Activated naive CD4-positive, alpha-beta T cell treated with anti-CD3 and anti-CD28 coated beads for 36 hours (primary cell): ENCODE measurements around the gene KDM4F. TPM values are rescaled to one million over a fixed set of nuclear protein-coding genes. Genes with fewer than 3 reads are reported as not detected.
A peak's percentile ranks its signal among the peaks of the same experiment; 100 is the strongest.

ENCODE experiments used
- CTCF ChIA-PET: fragments of 350-600 bp; sonication (Branson Sonifier 250); formaldehyde crosslinking; loops from one replicate; lab custom pipeline; 2021; ENCODE audit warnings: antibody characterized with exemption; lab: Charles Lee
- DNase-seq: peaks from one replicate; pipeline ENCODE4 v3.0.0-alpha.2; 2020
- H3K27ac Mint-ChIP-seq: one replicate; pipeline ENCODE4 v1.8.0; 2021; ENCODE audit warnings: mild to moderate bottlenecking, mixed read lengths
- H3K27me3 Mint-ChIP-seq: one replicate; pipeline ENCODE4 v1.8.0; 2021; ENCODE audit warnings: low read depth, mixed read lengths
- H3K36me3 Mint-ChIP-seq: one replicate; pipeline ENCODE4 v1.8.0; 2021; ENCODE audit warnings: low read depth, mixed read lengths
- H3K4me1 Mint-ChIP-seq: one replicate; pipeline ENCODE4 v1.8.0; 2021; ENCODE audit warnings: low read depth, mixed read lengths
- H3K4me3 Mint-ChIP-seq: one replicate; pipeline ENCODE4 v1.8.0; 2021; ENCODE audit warnings: mild to moderate bottlenecking, moderate library complexity, mixed read lengths
- H3K9me3 Mint-ChIP-seq: one replicate; pipeline ENCODE4 v1.8.0; 2021; ENCODE audit warnings: mixed read lengths
- intact Hi-C: fragments of 100-400 bp; cut with micrococcal nuclease; formaldehyde crosslinking; loops from one replicate; pipeline ENCODE4 v1.15.1; 2023
- total RNA-seq, 2 experiments: library from RNA; stranded (reverse); gene quantifications; one replicate each; pipeline ENCODE4 v1.2.3, GENCODE V29; 2021

The KDM4F gene
- total RNA-seq, 2 experiments from 2014 or later, result not detected

DNA sequence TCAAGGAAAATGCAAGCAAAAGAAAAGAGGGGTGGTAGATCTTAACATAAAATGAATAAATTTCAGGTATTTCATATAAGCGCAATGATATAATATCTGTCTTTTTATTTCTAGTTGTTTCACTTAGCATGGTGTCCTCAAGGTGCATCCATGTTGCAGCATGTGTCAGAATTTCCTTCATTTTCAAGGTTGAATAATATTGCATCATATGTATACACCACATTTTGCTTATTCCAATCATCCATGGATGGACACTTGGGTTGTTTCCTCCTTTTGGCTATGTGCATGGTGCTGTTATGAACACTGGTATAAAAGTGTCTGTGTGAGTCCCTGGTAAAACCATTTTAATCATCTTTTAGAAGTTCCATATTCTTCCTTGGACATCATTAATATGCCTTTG is 7.0 kb upstream of the KDM4F start:
- no peak for DNase-seq
- intact Hi-C loops, result no loop called here
- Mint-ChIP-seq H3K27me3 (peaks cover 21% of the 10 kb centered on the region), H3K27ac (no peak overlapping the region), H3K9me3 (no peaks in the 10 kb centered on the region), H3K4me1 (no peaks in the 10 kb centered on the region), H3K4me3 (no peak overlapping the region), H3K36me3 (no peaks in the 10 kb centered on the region)
- CTCF ChIA-PET, result no interaction called here

DNA sequence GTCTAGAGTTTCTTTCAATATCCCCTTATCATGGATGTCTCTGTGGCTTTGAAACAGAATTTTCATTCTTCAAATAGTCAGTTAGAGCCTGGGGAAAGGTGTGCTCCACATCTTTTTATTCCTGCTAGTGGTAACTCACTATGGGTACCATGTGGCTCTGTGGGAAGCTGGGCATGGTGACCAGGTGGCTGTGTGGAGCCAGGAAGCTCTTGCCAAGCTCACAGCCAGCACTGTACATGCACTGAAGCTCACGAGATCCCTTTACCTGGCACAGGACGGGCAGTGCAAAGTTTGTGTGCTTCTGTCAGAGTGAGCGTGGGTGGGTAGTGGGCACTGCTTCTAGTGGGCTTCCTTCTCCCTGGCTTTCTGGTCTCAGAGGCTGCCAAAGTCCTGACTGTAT is 6.3 kb upstream of the KDM4F start:
- Mint-ChIP-seq H3K36me3 (no peaks in the 10 kb centered on the region), H3K9me3 (no peaks in the 10 kb centered on the region), H3K27ac (no peak overlapping the region), H3K4me1 (no peaks in the 10 kb centered on the region), H3K4me3 (no peak overlapping the region), H3K27me3 (peaks cover 21% of the 10 kb centered on the region)
- no peak for DNase-seq
- CTCF ChIA-PET, result no interaction called here
- intact Hi-C loops, result no loop called here

DNA sequence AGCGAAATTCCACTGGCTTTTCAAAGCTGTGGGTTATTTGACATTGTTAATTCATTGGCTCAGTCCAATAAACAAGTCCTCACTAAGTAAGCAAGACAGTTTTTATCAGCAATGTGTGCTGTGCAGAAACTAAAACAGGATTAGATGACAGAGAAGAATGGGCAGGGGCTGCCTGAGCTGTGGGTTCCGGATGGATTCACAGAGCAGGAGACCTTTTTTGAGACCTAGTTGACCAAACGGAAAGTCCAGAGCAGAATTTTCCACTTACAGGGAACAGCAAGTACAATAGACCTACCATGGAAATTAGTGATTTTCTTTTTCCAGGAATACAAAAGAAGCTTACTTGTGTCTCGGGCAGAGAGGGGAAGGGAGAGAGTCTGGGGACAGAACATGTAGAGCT is 5.2 kb upstream of the KDM4F start:
- H3K9me3 Mint-ChIP-seq, result no peaks in the 10 kb centered on the region
- H3K36me3 Mint-ChIP-seq, result no peaks in the 10 kb centered on the region
- intact Hi-C loops, result no loop called here
- H3K27me3 Mint-ChIP-seq, result peaks cover 12% of the 10 kb centered on the region
- CTCF ChIA-PET, result interaction anchor here (1.1 to 1.3 kb wide), 2 partner anchors 11 to 107 kb away, joined by 3 read pairs; no protein-coding TSS in a partner anchor
- H3K27ac Mint-ChIP-seq, result no peak overlapping the region
- no peaks in the 10 kb centered on the region for H3K4me1 Mint-ChIP-seq
- H3K4me3 Mint-ChIP-seq, result no peak overlapping the region
- no peak for DNase-seq

DNA sequence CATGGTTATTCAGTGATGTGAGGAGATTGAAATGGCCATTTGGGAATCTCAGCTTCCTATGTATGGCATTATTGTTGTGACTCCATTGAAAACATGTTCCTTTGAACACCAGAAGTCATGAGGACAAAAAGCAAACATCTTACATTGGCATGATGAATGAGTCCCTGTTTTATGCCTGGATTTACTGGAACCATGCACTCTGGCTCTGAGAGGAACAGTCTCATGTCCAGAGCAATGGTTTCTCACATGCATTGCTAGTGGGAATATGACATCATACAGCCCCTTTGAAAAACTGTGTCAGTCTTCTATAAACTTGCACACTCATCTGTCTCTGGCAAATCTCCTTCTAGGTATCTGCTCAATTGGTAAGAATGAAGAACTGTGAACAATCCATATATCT is 3.4 kb upstream of the KDM4F start:
- no peak overlapping the region for H3K27ac Mint-ChIP-seq
- intact Hi-C loops, result no loop called here
- H3K9me3 Mint-ChIP-seq, result no peaks in the 10 kb centered on the region
- no peak for DNase-seq
- H3K4me3 Mint-ChIP-seq, result no peak overlapping the region
- peaks cover 18% of the 10 kb centered on the region for H3K27me3 Mint-ChIP-seq
- CTCF ChIA-PET, result no interaction called here
- H3K36me3 Mint-ChIP-seq, result no peaks in the 10 kb centered on the region
- no peaks in the 10 kb centered on the region for H3K4me1 Mint-ChIP-seq

DNA sequence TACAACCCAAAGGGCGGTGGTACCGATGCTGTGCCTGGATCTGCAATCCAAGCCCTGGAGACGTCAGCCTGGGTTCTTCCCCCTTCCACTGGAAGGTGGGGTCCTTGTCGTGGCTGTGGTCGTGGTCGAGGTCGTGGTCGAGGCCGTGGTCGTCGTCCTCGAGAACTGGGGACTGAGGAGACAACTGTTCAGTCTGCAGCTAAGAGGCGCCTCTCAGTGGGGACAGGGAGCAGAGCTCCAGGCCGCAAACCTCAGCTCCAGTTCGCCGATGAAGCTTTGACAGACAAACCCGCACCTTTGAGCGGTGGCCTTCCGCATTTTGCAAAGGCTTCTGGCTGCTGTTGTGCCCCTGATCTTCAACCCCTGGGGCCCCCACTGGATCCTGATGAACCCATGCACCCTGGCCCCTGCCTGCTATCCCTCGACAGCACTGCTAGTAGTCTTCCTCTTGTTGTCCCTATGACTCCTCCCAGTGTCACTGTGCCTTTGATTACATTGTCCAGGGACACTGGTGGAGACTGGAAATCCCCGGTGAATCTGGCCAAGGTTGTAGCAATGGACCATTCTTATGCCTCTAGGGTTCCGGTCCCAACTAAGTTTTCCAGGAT is 1.5 kb downstream of the KDM4F start:
- no peak overlapping the region for H3K4me3 Mint-ChIP-seq
- DNase-seq, result no peak
- H3K27me3 Mint-ChIP-seq, result peaks cover 23% of the 10 kb centered on the region
- no peak overlapping the region for H3K27ac Mint-ChIP-seq
- intact Hi-C loops, result no loop called here
- H3K36me3 Mint-ChIP-seq, result no peaks in the 10 kb centered on the region
- CTCF ChIA-PET, result no interaction called here
- no peaks in the 10 kb centered on the region for H3K9me3 Mint-ChIP-seq
- no peaks in the 10 kb centered on the region for H3K4me1 Mint-ChIP-seq

DNA sequence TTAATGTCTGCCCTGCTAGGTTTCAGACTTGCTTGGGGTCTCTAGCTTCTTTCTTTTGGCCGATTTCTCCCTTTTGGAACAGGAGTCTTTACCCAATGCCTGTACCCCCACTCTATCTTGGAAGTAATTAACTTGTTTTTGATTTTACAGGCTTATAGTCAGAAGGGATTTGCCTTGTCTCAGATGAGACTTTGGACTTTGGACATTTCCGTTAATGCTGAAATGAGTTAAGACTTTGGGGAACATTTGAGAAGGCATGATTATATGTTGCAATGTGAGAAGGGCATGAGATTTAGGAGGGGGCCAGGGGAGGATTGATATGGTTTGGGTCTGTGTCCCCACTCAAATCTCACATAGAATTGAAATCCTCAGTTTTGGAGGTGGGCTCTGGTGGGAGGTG is 5.1 kb downstream of the KDM4F start:
- Mint-ChIP-seq H3K27ac (no peak overlapping the region), H3K4me1 (no peaks in the 10 kb centered on the region), H3K27me3 (peaks cover 24% of the 10 kb centered on the region), H3K4me3 (no peak overlapping the region), H3K9me3 (no peaks in the 10 kb centered on the region), H3K36me3 (no peaks in the 10 kb centered on the region)
- no peak for DNase-seq
- CTCF ChIA-PET, result no interaction called here
- intact Hi-C loops, result no loop called here

DNA sequence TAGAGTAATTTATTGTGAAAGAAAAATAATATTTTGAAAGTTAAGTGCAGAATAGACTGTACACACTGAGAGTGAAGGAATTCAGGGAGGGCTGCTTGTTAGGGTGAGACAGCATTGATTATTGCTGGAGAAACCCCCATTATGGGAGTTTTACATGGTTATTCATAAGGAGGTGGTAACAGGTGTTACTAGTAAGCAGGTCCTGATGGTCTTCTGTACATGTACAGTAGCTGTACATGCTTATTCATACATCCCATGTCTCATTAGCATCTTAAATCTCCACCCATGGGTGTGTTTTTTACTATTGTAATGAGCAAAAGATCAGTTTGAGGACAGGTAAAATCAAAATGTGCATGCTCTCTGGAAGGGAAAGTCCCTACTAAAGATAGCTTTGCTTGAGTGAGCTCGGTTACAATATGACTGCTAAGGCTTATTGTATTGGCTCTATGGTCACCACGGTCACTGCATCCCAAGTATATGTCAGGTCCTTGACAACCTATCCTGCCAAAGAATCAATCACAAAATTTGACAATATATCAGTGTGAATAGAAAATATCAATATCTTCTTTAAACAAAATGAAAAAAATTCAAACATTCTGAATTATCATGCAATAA is 6.2 kb downstream of the KDM4F start:
- DNase-seq, result no peak
- Mint-ChIP-seq H3K36me3 (no peaks in the 10 kb centered on the region), H3K27ac (no peak overlapping the region), H3K4me3 (no peak overlapping the region), H3K9me3 (no peaks in the 10 kb centered on the region), H3K4me1 (no peaks in the 10 kb centered on the region), H3K27me3 (peaks cover 21% of the 10 kb centered on the region)
- intact Hi-C loops, result no loop called here
- CTCF ChIA-PET, result no interaction called here

DNA sequence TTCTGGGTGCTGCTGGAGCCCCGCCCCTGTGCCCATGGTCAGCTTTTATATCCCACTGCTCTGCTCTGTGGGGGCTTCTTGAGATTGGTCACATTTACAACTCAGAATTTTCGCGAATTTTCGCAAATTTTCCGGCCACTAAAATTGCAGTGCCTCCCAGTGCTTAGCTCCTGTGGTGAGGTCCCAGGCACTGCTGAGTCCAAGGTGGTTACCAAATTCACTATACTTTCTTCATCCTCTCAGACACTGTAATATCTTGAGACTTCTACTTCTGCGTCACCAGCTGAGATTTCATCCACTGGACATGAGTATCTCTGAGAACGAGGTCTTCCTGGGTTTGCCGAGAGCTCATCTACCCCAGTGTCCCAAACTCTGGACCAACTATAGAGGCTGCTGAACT is 8.7 kb downstream of the KDM4F start:
- Mint-ChIP-seq H3K36me3 (no peaks in the 10 kb centered on the region), H3K27ac (no peak overlapping the region), H3K27me3 (peaks cover 17% of the 10 kb centered on the region), H3K9me3 (no peaks in the 10 kb centered on the region), H3K4me3 (no peak overlapping the region), H3K4me1 (no peaks in the 10 kb centered on the region)
- DNase-seq, result no peak
- intact Hi-C loops, result no loop called here
- CTCF ChIA-PET, result interaction anchor here (1.1 to 2.2 kb wide), 2 partner anchors 9 to 12 kb away, joined by 3 to 6 read pairs; partner anchors contain the start of gene SRSF8

DNA sequence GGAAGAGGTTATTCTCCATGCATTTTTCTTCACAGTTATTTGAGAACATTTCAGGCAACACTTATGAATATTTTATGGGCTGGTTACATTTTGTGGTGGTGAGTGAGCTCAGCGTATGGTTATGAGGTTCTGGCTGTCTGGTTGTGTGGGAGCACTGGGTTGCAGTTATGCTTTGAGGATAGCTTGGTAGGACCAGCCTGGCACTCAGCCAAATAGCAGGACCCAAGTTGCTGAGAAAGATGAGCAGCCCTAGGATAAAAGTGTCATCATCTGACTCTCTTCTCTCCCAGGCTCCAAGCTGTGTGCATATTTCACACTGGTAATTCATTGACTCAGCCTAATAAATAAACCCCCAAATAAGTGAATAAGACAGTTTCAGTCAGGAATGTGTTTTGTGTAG is 9.4 kb downstream of the KDM4F start:
- H3K27ac Mint-ChIP-seq, result no peak overlapping the region

DNA sequence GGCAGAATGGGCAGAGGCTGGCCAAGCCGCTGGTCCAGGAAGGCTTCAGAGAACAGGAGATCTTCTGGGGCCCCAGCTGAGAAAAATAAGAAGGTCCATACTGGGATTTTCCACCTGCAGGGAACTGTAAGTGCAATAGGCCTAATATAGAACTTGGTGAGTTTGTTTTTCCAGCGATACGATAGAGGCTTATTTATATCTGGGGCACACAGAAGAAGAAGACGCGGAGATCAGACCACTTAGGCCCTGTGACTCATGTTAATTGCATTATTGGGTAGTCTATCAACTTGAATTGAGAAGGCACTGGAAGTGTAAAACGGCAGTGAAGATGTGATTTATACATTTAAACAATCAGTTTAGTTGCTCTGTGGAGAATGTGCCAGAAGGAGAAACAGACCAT is 9.8 kb downstream of the KDM4F start:
- Mint-ChIP-seq H3K9me3 (no peaks in the 10 kb centered on the region), H3K27me3 (peaks cover 12% of the 10 kb centered on the region), H3K4me3 (no peak overlapping the region), H3K36me3 (no peaks in the 10 kb centered on the region), H3K4me1 (no peaks in the 10 kb centered on the region), H3K27ac (no peak overlapping the region)
- CTCF ChIA-PET, result no interaction called here
- intact Hi-C loops, result no loop called here
- no peak for DNase-seq

More for the DNA sequence above, 9.4 kb downstream of the KDM4F start:
- Mint-ChIP-seq H3K4me1 (no peaks in the 10 kb centered on the region), H3K9me3 (no peaks in the 10 kb centered on the region), H3K36me3 (no peaks in the 10 kb centered on the region), H3K4me3 (no peak overlapping the region), H3K27me3 (peaks cover 12% of the 10 kb centered on the region)
- intact Hi-C loops, result no loop called here
- CTCF ChIA-PET, result interaction anchor here (2.2 kb wide), 1 partner anchor 8 kb away, joined by 6 read pairs; the partner anchor contains the start of gene SRSF8
- DNase-seq, result no peak

DNA sequence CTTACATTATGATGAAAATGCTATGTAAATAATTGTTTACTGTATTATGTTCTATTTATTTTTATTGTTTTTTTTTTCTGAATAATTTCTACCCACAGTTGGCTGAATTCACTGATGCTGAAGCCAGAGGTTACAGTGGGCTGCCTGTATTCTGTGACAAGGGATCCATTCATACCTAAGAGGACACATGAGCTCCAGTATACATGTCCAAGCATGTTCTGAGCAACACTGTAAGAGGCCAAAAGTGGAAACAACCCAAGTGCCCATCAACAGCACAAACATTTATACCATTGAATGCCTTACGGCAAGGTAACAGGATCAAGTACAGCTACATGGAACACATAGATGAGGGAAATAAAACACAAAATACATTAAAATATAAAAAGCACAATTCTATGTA is 16.1 kb downstream of the KDM4F start:
- DNase-seq, result no peak
- CTCF ChIA-PET, result no interaction called here
- H3K27ac Mint-ChIP-seq, result no peak overlapping the region
- no peak overlapping the region for H3K4me3 Mint-ChIP-seq
- peaks cover 8% of the 10 kb centered on the region for H3K36me3 Mint-ChIP-seq
- H3K27me3 Mint-ChIP-seq, result no peaks in the 10 kb centered on the region
- H3K4me1 Mint-ChIP-seq, result peaks cover 13% of the 10 kb centered on the region
- H3K9me3 Mint-ChIP-seq, result no peaks in the 10 kb centered on the region
- intact Hi-C loops, result loop anchor here (5.0 kb wide), 3 partner anchors 523 to 1327 kb away; partner anchors contain the start of genes ANKRD49, FUT4, JRKL and MRE11

DNA sequence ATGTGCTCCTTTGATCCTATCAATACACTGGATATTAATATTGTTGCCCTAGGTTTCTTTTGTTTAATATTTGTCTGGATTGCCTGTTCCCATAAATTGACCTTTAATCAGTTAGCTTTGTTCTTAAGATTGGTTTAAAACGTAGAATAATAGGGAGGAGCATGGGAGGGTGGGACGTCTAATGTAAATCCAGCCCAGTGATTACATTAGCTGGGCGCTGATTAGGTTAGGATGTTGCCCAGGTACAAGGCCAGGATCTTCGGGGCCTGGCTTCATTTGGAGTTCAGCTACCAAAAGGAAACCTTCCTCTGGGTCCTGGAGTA is 17.5 kb downstream of the KDM4F start, which contains the start of gene SRSF8:
Gene SRSF8, plus strand, starts transcription at position 204 of the 323 bp plus-strand sequence. CDS start 308 bp downstream, outside the sequence.
- H3K36me3 Mint-ChIP-seq, result peaks cover 13% of the 10 kb centered on the region
- H3K27me3 Mint-ChIP-seq, result no peaks in the 10 kb centered on the region
- no peaks in the 10 kb centered on the region for H3K9me3 Mint-ChIP-seq
- CTCF ChIA-PET, result interaction anchor here (1.1 to 9.4 kb wide), 15 partner anchors 9 to 639 kb away, joined by 3 to 132 read pairs (median 4); partner anchors contain the start of genes CWC15, ENDOD1 and KDM4D
- peak within 1 kb of the TSS; percentile 91 for H3K4me3 Mint-ChIP-seq
- H3K27ac Mint-ChIP-seq, result peak within 1 kb of the TSS; percentile 96
- peaks cover 22% of the 10 kb centered on the region for H3K4me1 Mint-ChIP-seq
- DNase-seq, result no peak
- intact Hi-C loops, result loop anchor here (2.0 to 5.0 kb wide), 4 partner anchors 142 to 1326 kb away; partner anchors contain the start of genes ANKRD49, FUT4, JRKL and MRE11
